ENCODE measurements around the gene KCTD13. TPM values are rescaled to one million over a fixed set of nuclear protein-coding genes. Genes with fewer than 3 reads are reported as not detected.

The KCTD13 gene
- total and polyA plus RNA-seq, 10 of the 15 experiments (the other 5 are each of a cell fraction or from before 2014, with no cell fraction given): 3.3 to 29.2 (median 12.5) TPM

DNA sequence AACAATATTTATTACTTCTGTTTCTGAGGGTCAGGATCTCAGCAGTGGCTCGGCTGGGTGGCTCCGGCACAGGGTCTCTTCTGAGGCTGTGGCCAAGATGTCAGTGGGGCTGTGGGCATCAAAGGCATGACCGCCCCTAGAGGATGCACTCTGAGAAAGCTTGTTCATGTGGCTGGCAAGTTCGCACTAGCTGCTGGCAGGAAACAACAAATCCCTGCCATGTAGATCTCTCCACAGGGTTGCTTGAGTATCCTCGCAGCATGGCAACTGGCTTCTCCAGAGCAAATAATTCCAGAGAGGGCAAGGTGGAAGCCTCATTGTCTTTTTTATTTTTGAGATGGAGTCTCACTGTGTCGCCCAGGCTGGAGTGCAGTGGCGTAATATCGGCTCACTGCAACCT lies 12.5 kb downstream of the KCTD13 start:
- 94% methylated on average over 8 of the region's 8 CpGs for WGBS (ENCODE audit: insufficient coverage, insufficient replicate concordance, low lambda C conversion rate, missing lambda C conversion rate)
- no peak for TF ChIP-seq SUPT20H (IDR thresholded peaks at IDR 0.05; ENCODE audit: borderline replicate concordance, control insufficient read depth, low read depth, low read length)
- no peak for TF ChIP-seq NFXL1 (IDR thresholded peaks at IDR 0.05; ENCODE audit: borderline replicate concordance)
- TF ChIP-seq KAT2A (conservative IDR thresholded peaks at IDR 0.05; ENCODE audit: control insufficient read depth, low read depth, low read length): no peak
- no peak for TF ChIP-seq GATAD2B (conservative IDR thresholded peaks at IDR 0.05; ENCODE audit: low read depth)
- TF ChIP-seq MEF2A (IDR thresholded peaks at IDR 0.05; ENCODE audit: insufficient read depth, low read depth, low read length): no peak
- no peak for TF ChIP-seq PML (IDR thresholded peaks at IDR 0.05; ENCODE audit: low read length)
- no peak for TF ChIP-seq CHD1 (IDR thresholded peaks at IDR 0.05; ENCODE audit: low read depth, low read length)
- TF ChIP-seq, protein P1, sequence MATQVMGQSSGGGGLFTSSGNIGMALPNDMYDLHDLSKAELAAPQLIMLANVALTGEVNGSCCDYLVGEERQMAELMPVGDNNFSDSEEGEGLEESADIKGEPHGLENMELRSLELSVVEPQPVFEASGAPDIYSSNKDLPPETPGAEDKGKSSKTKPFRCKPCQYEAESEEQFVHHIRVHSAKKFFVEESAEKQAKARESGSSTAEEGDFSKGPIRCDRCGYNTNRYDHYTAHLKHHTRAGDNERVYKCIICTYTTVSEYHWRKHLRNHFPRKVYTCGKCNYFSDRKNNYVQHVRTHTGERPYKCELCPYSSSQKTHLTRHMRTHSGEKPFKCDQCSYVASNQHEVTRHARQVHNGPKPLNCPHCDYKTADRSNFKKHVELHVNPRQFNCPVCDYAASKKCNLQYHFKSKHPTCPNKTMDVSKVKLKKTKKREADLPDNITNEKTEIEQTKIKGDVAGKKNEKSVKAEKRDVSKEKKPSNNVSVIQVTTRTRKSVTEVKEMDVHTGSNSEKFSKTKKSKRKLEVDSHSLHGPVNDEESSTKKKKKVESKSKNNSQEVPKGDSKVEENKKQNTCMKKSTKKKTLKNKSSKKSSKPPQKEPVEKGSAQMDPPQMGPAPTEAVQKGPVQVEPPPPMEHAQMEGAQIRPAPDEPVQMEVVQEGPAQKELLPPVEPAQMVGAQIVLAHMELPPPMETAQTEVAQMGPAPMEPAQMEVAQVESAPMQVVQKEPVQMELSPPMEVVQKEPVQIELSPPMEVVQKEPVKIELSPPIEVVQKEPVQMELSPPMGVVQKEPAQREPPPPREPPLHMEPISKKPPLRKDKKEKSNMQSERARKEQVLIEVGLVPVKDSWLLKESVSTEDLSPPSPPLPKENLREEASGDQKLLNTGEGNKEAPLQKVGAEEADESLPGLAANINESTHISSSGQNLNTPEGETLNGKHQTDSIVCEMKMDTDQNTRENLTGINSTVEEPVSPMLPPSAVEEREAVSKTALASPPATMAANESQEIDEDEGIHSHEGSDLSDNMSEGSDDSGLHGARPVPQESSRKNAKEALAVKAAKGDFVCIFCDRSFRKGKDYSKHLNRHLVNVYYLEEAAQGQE (IDR thresholded peaks at IDR 0.05; ENCODE audit: low read depth, low read length): no peak
- TF ChIP-seq ZNF622 (IDR thresholded peaks at IDR 0.05): no peak
- TF ChIP-seq, protein P2, sequence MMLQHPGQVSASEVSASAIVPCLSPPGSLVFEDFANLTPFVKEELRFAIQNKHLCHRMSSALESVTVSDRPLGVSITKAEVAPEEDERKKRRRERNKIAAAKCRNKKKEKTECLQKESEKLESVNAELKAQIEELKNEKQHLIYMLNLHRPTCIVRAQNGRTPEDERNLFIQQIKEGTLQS (IDR thresholded peaks at IDR 0.05; ENCODE audit: borderline replicate concordance, extremely low read depth, low read depth, low read length): no peak
- no peak for TF ChIP-seq CEBPB (IDR thresholded peaks at IDR 0.05; ENCODE audit: borderline replicate concordance in 1 of 2, low read depth in 2 of 2, low read length in 2 of 2)
- TF ChIP-seq, protein P3, sequence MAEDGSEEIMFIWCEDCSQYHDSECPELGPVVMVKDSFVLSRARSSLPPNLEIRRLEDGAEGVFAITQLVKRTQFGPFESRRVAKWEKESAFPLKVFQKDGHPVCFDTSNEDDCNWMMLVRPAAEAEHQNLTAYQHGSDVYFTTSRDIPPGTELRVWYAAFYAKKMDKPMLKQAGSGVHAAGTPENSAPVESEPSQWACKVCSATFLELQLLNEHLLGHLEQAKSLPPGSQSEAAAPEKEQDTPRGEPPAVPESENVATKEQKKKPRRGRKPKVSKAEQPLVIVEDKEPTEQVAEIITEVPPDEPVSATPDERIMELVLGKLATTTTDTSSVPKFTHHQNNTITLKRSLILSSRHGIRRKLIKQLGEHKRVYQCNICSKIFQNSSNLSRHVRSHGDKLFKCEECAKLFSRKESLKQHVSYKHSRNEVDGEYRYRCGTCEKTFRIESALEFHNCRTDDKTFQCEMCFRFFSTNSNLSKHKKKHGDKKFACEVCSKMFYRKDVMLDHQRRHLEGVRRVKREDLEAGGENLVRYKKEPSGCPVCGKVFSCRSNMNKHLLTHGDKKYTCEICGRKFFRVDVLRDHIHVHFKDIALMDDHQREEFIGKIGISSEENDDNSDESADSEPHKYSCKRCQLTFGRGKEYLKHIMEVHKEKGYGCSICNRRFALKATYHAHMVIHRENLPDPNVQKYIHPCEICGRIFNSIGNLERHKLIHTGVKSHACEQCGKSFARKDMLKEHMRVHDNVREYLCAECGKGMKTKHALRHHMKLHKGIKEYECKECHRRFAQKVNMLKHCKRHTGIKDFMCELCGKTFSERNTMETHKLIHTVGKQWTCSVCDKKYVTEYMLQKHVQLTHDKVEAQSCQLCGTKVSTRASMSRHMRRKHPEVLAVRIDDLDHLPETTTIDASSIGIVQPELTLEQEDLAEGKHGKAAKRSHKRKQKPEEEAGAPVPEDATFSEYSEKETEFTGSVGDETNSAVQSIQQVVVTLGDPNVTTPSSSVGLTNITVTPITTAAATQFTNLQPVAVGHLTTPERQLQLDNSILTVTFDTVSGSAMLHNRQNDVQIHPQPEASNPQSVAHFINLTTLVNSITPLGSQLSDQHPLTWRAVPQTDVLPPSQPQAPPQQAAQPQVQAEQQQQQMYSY (CRISPR knock-in tag; IDR thresholded peaks at IDR 0.05): no peak
- no peak for TF ChIP-seq ZSCAN29 (IDR thresholded peaks at IDR 0.05)
- no peak for TF ChIP-seq NR2C2 (IDR thresholded peaks at IDR 0.05; ENCODE audit: borderline replicate concordance, control insufficient read depth, insufficient read length, low read depth)
- no peak for TF ChIP-seq JUND (IDR thresholded peaks at IDR 0.05; ENCODE audit: low read depth, low read length)
- no peak for TF ChIP-seq KLF5 (IDR thresholded peaks at IDR 0.05; ENCODE audit: partially characterized antibody)
- TF ChIP-seq POLR2AphosphoS5 (IDR thresholded peaks at IDR 0.05; ENCODE audit: low read length): no peak

More for the DNA sequence above, 12.5 kb downstream of the KCTD13 start:
- Histone ChIP-seq H3K27ac (ENCODE audit: control insufficient read depth, insufficient read depth) (no peak overlapping the region), H2AFZ (ENCODE audit: control insufficient read depth, low read depth, low read length) (no peak overlapping the region), H3K36me3 (ENCODE audit: control insufficient read depth in 2 of 2, insufficient read depth in 2 of 2, low read length in 1 of 2) (peaks cover 0 to 2% of the 10 kb centered on the region in 2 experiments; a peak in 2 of 4 replicates), H3K79me2 (ENCODE audit: control insufficient read depth, insufficient read depth, low read length) (no peaks in the 10 kb centered on the region), H3K4me1 (ENCODE audit: control insufficient read depth, insufficient read depth, low read length) (no peaks in the 10 kb centered on the region), H3K4me3 (no peak overlapping the region), H4K20me1 (ENCODE audit: control insufficient read depth, insufficient read depth) (no peaks in the 10 kb centered on the region), H3K9ac (ENCODE audit: control insufficient read depth, insufficient read depth, low read length) (no peak overlapping the region), H3K4me2 (ENCODE audit: control insufficient read depth, insufficient read depth) (no peak overlapping the region), H3K9me3 (replicated peaks; ENCODE audit: control insufficient read depth, insufficient read depth, low read length) (no peaks in the 10 kb centered on the region), H3K27me3 (replicated peaks in 1 of 2; ENCODE audit: control insufficient read depth in 2 of 2, insufficient read depth in 2 of 2, low read length in 1 of 2) (no peaks in the 10 kb centered on the region)
- FAIRE-seq (no peak), ATAC-seq (no peak), DNase-seq (ENCODE audit: low read depth, low spot score) (no peak)
- ChIA-PET RAD21 (ENCODE audit: unreplicated experiment) (no interaction called here), POLR2A (interaction anchor here (1.6 kb wide), 1 partner anchor 13 kb away, joined by 4 read pairs; no protein-coding TSS in a partner anchor), SMC1A (ENCODE audit: uncharacterized antibody, unreplicated experiment) (interaction anchor here (0.6 kb wide), 1 partner anchor 106 kb away, joined by 3 read pairs; no protein-coding TSS in a partner anchor), CTCF (no interaction called here)
- no TSS peak for BruUV-seq (replicated peaks)
- in situ Hi-C loops (cut with MboI) (no loop called here), intact Hi-C loops (cut with micrococcal nuclease; ENCODE audit: unreplicated experiment) (no loop called here)

Data from GM12878 (cell line).